ENCODE measurements around the gene RLN2.

GRCh38 chr9:5278486-5278885 lies 26.0 kb downstream of the RLN2 start:
- TF ChIP-seq, protein P1, sequence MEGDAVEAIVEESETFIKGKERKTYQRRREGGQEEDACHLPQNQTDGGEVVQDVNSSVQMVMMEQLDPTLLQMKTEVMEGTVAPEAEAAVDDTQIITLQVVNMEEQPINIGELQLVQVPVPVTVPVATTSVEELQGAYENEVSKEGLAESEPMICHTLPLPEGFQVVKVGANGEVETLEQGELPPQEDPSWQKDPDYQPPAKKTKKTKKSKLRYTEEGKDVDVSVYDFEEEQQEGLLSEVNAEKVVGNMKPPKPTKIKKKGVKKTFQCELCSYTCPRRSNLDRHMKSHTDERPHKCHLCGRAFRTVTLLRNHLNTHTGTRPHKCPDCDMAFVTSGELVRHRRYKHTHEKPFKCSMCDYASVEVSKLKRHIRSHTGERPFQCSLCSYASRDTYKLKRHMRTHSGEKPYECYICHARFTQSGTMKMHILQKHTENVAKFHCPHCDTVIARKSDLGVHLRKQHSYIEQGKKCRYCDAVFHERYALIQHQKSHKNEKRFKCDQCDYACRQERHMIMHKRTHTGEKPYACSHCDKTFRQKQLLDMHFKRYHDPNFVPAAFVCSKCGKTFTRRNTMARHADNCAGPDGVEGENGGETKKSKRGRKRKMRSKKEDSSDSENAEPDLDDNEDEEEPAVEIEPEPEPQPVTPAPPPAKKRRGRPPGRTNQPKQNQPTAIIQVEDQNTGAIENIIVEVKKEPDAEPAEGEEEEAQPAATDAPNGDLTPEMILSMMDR (conservative IDR thresholded peaks at IDR 0.05; ENCODE audit: low read depth, low read length): no peak
- TF ChIP-seq EZH2 (IDR thresholded peaks at IDR 0.05; ENCODE audit: borderline replicate concordance, low read depth, low read length, poor library complexity, severe bottlenecking): no peak

All from A673 (cell line).